Lower lobe of right lung (tissue), 2 donors: Measurements from ENCODE around the gene WIPI1. TPM values are rescaled to one million over a fixed set of nuclear protein-coding genes. Genes with fewer than 3 reads are reported as not detected.

Source experiments
- ATAC-seq, 2 donors: fragments of 200-7000 bp; cut with Tn5 transposase; one replicate each; pipeline ENCODE4 v1.9.1; 2020 to 2022; ENCODE audit warnings: mild to moderate bottlenecking in 2 of 2, moderate library complexity in 2 of 2
- DNase-seq: peaks from one replicate; pipeline ENCODE4 v3.0.0-alpha.2; 2020
- H3K27ac ChIP-seq: fragments of 200-600 bp; one replicate; pipeline ENCODE4 v1.8.0; 2022
- H3K27me3 ChIP-seq: fragments of 200-600 bp; one replicate; pipeline ENCODE4 v1.8.0; 2022; ENCODE audit warnings: low read depth
- H3K36me3 ChIP-seq: fragments of 200-600 bp; one replicate; pipeline ENCODE4 v1.8.0; 2022; ENCODE audit warnings: mild to moderate bottlenecking
- H3K4me1 ChIP-seq: fragments of 200-600 bp; one replicate; pipeline ENCODE4 v1.8.0; 2022
- H3K4me3 ChIP-seq: fragments of 200-600 bp; one replicate; pipeline ENCODE4 v1.8.0; 2022; ENCODE audit warnings: mild to moderate bottlenecking
- H3K9me3 ChIP-seq: fragments of 200-600 bp; one replicate; pipeline ENCODE4 v1.8.0; 2022
- intact Hi-C: fragments of 100-400 bp; cut with DNase I; formaldehyde crosslinking; loops from one replicate; pipeline ENCODE4 v1.11.0; 2022
- total RNA-seq: library from RNA; stranded (reverse); fragmentation: NEBNext Ultra II Directional; extraction: Animal tissue kit (Norgen Biotek cat#: 25700); gene quantifications from one replicate; pipeline ENCODE4 v1.2.1, GENCODE V29; 2021
- TF ChIP-seq, protein P1 (sequence below): fragments of 200-600 bp; IDR thresholded peaks from one replicate; pipeline ENCODE4 v1.8.0; 2022; ENCODE audit warnings: antibody characterized with exemption, mild to moderate bottlenecking
- donor health status: DM: no; HTN: yes; CAD: no; lungs with severe emphysema.

The WIPI1 gene
- total RNA-seq, 1 donor from 2014 or later, result 37.5 TPM

DNA sequence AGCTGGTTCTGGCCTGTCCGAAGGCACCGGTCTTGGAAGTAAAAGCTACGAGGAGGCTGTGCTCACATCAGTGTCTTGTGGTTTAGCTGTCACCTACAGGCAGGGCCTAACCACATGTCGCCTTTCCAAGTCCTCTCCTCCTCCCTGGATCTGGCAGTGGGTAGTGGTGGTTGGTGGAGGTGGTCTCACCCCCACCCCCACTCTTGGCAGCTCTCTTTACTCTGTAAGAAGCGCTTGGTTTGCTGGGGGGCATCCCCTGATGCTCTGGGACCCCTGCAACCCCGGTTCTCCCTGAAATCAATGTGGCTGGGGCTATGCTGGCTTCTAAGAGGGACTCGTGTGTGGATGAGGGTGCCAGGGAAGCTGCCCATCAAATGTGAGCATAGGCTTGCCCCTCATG, 68.3 kb downstream of the WIPI1 start:
- Histone ChIP-seq H3K27ac (no peak overlapping the region), H3K4me3 (no peak overlapping the region), H3K4me1 (peaks cover 17% of the 10 kb centered on the region), H3K36me3 (no peaks in the 10 kb centered on the region), H3K9me3 (no peaks in the 10 kb centered on the region), H3K27me3 (no peaks in the 10 kb centered on the region)
- TF ChIP-seq, protein P1, sequence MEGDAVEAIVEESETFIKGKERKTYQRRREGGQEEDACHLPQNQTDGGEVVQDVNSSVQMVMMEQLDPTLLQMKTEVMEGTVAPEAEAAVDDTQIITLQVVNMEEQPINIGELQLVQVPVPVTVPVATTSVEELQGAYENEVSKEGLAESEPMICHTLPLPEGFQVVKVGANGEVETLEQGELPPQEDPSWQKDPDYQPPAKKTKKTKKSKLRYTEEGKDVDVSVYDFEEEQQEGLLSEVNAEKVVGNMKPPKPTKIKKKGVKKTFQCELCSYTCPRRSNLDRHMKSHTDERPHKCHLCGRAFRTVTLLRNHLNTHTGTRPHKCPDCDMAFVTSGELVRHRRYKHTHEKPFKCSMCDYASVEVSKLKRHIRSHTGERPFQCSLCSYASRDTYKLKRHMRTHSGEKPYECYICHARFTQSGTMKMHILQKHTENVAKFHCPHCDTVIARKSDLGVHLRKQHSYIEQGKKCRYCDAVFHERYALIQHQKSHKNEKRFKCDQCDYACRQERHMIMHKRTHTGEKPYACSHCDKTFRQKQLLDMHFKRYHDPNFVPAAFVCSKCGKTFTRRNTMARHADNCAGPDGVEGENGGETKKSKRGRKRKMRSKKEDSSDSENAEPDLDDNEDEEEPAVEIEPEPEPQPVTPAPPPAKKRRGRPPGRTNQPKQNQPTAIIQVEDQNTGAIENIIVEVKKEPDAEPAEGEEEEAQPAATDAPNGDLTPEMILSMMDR, result no peak
- DNase-seq (no peak), ATAC-seq (no peak)
- intact Hi-C loops, result no loop called here

DNA sequence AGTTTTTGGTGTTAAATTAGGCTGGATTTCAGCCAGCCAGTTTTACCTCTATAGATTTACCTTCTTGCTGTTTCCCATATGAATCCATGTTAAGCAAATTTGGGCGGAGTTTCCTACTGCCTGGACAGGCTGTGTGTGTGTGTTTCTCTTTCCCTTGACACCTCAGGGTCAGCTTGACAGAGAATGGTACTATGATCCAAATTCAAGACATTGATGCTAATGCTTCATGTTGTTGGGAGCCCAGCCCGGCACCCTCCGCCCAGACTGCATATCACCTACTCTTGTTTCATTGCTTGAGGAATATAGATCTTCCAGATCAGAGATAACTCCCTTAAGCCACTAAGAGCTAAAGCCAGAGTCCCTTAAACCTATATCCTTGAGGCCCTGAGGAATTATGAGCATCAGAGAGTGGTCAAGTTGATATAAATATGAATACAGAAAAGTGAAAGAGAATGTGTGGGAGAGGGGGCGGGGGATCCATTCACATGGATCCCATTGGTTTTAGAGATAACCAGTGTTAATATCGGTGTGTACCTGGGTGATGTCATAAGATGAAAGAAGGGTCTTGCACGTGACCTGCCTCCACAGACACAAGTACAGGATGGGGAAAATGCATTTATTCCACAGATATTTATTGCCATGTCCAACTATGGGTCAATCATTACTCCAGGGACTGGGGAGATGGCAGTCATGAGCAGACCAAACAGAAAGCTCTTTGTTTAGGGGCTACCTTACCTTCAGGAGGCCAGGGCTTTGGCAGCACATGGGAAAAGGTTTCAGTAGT, 69.7 kb downstream of the WIPI1 start:
- DNase-seq, result no peak

DNA sequence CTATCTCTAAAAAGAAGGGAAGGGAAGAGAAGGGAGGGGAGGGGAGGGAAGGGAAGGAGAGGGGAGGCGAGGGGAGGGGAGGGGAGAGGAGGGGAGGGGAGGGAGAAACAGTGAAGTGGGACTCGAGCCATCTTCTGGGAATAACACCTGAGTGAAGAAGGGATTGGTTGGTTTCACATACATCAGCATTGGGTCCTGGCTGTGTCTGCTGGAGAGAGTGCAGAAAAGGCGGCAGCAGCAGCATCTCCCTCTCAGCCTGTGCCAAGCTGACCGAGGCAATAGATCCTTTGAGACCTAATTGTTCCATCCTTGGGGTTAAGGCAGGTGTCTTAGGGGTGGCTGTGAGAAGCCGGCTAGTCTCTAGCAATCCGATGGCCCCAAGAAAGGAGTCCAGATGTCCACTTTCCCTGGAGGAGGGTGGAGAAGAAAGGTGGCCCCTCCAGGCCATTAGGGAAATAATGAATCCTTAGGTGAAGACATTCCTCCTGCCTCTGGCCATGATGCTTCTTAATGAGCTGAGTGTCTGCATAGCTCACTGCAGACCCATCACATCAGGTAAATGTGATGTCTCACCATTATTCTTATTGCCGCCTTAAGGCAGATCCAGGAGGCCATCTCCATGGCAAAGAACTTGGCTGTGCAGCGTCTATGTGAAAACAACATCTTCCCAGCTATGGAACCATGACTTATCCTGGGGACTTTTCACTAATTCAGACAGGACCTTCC, 71.6 kb downstream of the WIPI1 start:
- no peak overlapping the region for H3K4me3 ChIP-seq
- intact Hi-C loops, result no loop called here
- no peak for DNase-seq
- no peaks in the 10 kb centered on the region for H3K27me3 ChIP-seq
- peak overlapping the region; percentile 41 for H3K27ac ChIP-seq
- TF ChIP-seq, protein P1, result no peak
- no peaks in the 10 kb centered on the region for H3K36me3 ChIP-seq
- H3K9me3 ChIP-seq, result no peaks in the 10 kb centered on the region
- H3K4me1 ChIP-seq, result peaks cover 31% of the 10 kb centered on the region
- ATAC-seq, result no peak

More for the DNA sequence above, 69.7 kb downstream of the WIPI1 start:
- no peak for ATAC-seq
- H3K27me3 ChIP-seq, result no peaks in the 10 kb centered on the region
- peaks cover 31% of the 10 kb centered on the region for H3K4me1 ChIP-seq
- no peaks in the 10 kb centered on the region for H3K9me3 ChIP-seq
- TF ChIP-seq, protein P1, result no peak
- intact Hi-C loops, result no loop called here
- no peak overlapping the region for H3K27ac ChIP-seq
- no peaks in the 10 kb centered on the region for H3K36me3 ChIP-seq
- H3K4me3 ChIP-seq, result no peak overlapping the region

DNA sequence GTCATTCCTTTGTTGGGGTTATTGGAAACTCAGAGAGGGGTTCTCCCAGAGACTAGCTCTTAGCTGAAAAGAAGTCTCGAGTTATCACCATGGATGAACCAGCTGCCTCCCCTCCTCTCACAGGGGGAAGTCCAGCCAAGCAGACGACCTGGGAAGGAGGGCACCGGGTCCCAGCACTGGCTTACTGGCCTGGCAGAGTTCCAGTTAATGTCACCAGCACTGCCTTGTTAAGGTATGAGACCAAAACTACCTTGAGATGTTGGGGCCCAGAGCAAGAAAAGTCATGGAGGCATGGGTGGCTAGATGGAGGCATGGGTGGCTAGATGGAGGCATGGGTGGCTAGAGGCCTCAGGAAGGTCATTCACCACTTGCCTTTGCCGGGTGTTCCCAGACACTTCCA, 72.4 kb downstream of the WIPI1 start:
- Histone ChIP-seq H3K9me3 (no peaks in the 10 kb centered on the region), H3K4me3 (no peak overlapping the region), H3K27me3 (no peaks in the 10 kb centered on the region), H3K27ac (peak overlapping the region; percentile 72), H3K4me1 (peaks cover 31% of the 10 kb centered on the region), H3K36me3 (no peaks in the 10 kb centered on the region)
- TF ChIP-seq, protein P1, result no peak
- no peak for DNase-seq
- intact Hi-C loops, result no loop called here
- no peak for ATAC-seq

DNA sequence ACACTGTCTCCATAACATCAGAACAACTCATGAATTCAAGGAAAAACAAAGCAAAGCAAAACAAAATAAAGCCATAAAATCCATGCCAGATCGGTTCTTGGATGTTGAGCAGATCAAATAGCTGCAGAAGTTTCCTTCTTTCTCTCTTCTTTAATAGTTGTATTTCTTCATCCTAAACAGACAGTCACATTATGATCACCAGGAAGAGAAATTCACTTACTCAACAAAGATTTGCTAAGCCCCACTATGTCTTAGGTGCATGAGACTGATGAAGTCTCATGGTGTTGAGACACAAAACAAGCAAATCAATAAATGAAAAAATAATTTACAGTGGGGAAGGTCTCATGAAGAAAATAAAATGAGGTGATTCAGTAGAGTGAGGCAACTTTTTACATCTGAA, 72.8 kb downstream of the WIPI1 start:
- H3K27ac ChIP-seq, result peak overlapping the region; percentile 72

More for the DNA sequence above, 72.8 kb downstream of the WIPI1 start:
- TF ChIP-seq, protein P1, result no peak
- H3K9me3 ChIP-seq, result no peaks in the 10 kb centered on the region
- ATAC-seq, result no peak
- H3K4me3 ChIP-seq, result no peak overlapping the region
- DNase-seq, result no peak
- intact Hi-C loops, result no loop called here
- peaks cover 35% of the 10 kb centered on the region for H3K4me1 ChIP-seq
- no peaks in the 10 kb centered on the region for H3K27me3 ChIP-seq
- H3K36me3 ChIP-seq, result no peaks in the 10 kb centered on the region
